Measurements from ENCODE around the gene SUGCT.

The SUGCT gene

GRCh38 chr7:40757109-40757508 lies 622.3 kb downstream of the SUGCT start:
- DNase-seq = no peak

GRCh38 chr7:40758590-40758989 lies 623.8 kb downstream of the SUGCT start:
- DNase-seq = no peak

DNA sequence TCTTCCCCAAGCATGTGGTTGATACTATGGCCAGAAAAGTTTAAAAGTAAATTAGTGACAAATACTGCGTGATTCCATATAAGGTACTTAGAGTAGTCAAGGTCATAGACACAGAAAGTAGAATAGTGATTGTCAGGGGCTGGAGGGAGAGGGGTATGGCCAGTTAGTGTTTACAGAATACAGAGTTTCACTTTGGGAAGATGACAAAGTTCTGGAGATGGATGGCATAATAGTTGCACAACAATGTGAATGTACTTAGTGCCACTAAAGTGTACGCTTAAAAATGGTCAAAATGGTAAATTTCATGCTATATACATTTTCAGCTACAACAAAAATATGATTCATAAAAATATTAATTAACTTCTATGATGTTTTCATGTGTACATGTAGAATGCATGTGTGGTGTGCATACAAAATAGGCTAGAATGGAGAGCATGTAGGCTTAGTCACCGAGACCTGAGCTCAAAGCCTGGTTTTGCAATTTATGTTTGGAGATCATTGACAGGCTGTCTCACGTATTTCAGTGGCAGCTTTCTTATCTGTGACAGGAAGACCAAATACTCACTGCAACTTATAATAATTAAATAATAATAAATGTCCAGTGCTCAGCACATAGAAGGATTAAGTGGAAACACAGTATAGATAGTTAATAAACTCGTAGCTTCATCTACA lies 625.6 kb downstream of the SUGCT start:
- no peak for DNase-seq

- DNase-seq = no peak
Observed at GRCh38 chr7:40760987-40761386, 626.2 kb downstream of the SUGCT start.

DNA sequence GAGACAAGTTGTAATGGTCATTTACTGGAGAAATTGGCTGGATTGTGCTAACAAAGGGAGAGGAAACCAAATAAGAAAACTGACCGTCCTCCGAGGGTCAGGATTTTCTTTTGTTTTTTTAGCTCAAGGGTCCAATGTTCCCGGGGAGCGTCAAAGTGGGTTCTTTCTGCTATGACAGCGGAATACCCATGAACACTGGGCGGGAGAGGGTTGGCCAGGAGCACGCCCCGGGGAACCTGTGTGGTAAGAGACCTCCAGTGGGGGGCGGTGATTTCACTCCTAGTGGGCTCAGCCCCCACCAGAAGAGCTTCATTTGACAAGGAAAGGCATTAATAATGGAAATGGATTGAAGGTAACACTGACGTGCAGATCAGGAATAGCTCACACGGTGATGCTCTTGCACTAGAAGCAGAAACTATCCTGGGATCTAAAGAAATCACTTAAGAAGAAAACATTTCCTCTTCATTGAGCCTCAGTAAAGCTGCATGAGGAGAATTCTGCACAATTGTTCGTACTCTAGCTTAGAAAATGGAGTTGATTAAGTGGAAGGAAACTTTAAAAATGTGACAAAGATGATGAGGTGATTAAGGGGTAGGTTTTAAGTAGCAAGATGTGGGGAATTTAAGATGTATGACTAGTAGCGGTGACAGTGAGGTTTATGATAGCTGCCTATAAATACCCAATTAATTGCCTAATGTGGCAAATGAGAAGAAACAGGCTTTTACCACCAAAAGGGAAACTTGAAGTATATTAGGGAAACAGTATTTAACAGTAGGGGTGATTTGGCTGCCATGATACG lies 627.2 kb downstream of the SUGCT start:
- no peak for DNase-seq

DNA sequence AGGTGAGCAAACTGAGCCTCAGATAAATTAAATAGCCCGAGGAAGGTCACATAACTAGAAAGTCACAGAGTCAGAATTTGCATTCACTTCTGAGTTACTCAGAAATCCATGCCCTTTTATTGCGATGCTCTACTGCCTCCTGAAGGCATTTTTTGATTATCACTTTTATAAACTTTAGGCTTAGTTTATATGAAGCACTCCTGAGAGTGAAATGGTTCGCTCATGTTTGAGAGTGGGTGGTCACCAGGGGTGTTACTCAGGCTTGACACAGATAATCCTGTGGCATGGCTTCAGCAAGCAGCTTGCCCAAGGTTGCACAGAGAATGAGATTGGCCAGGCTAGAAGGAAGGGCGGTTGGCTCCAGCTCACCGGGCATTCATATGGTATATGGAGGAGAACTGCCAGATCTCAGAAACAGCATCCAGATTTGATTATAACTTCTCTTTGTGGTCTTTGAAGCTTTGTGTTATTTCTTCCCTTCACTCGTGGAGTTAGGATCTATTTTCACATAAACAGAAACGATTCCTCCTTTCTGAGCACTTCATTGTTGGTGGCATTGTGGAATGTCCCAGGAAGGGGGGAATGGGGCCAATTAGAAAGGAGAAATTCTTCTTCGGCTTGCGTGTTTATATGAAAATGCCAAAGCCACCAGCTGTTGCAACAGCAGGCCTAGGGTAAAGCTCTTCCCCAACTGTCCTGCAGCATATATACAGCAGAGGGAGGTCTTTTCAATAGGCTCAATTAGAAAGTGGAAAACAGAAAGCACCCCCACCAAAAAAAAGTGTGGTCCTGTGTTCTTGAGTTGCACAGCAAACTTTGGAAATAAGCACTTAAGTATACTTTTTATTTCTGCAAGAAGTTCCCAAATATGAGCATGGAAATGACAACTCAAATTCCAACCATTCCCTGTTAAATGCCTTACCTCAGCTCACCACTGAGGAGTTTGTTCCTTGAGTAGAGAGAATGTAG lies 628.8 kb downstream of the SUGCT start:
- DNase-seq = no peak

- DNase-seq = no peak
Observed at GRCh38 chr7:40765639-40766038, 630.8 kb downstream of the SUGCT start.

GRCh38 chr7:40772096-40772495 lies 637.3 kb downstream of the SUGCT start:
- DNase-seq = no peak

DNA sequence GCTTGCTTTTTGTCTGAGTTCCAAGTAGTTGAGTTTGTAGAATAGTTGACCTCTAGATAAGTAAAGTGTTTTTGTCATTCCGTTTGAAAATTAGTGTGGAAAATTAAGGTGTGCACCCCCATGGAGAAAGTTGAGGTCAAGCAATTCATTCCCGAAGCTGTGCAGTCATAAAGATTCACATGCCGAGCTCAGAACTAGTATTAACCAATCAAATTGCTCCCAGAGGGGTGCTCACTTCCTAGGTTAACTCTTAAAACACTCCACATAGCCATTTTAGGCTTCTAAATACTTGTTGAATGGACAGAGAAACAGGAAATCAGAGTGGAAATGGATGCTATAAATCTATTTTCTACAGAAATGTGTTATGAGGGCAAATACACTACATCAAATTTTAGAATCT lies 638.9 kb downstream of the SUGCT start:
- DNase-seq = no peak

- no peak for DNase-seq
Observed at GRCh38 chr7:40775877-40776276, 641.1 kb downstream of the SUGCT start.

DNA sequence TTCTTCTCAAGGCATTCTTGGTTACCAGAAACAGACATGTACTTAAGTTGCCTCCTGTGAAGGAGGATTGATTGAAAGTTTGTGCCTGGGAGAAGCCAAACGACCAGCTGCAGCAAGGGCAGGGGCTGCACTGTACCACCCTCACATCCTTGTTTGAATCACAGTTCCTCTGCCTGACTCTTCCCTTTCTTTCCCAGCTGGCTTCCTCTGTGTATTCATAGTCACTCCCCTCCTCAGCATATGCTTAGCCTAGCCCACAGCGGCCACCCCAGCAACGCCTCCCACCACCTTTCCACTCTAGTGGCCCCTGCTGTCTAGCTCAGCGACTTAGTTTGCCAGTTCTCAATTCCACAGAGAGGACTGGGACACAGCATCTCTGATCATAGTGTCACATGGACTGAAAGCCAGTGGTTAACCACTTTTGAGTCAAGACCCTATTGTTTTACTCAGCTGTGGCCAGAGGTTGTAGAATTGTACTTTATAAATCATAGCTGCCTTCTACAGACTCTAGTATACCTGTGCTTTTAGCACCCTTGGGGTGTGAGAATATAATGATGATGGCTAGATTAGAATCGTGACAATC lies 643.0 kb downstream of the SUGCT start:
- DNase-seq = no peak

DNA sequence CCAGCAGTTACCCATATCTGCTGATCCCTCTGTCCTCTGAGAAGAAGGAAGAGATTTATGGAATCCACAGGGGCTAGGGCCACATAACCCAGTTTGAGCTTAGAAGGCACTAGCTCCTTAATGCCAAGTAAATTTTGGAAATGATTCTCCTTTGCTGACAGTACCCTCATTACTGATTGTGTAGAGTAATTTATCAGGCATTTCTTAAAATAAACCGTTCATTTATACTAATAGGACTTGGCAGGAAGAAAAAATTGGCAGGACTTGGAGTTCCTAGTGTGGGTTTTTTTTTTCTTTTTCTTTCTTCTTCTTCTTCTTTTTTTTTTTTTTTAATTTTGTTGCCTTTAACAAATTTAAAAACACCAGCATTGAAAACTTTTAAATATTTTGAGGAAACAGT lies 645.7 kb downstream of the SUGCT start:
- no peak for DNase-seq

DNA sequence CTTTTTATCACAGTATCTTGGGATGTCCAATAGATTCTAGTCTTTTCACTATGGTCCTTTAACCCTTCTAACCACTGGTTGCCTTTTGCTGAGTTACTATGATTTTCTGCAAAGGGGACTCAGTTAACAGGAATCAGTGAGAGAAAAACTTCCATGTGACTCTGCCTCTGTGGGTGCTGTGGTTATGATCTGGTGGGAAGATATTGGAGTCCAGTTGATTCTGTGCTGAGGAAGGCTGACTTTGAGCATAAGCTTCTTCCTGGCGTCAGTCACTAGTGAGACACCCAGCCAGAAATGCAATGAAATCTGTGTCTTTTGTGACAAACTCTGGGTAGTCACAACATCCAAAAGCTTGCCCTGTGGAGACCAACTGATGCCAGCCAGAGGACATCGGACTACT lies 648.0 kb downstream of the SUGCT start:
- no peak for DNase-seq

DNA sequence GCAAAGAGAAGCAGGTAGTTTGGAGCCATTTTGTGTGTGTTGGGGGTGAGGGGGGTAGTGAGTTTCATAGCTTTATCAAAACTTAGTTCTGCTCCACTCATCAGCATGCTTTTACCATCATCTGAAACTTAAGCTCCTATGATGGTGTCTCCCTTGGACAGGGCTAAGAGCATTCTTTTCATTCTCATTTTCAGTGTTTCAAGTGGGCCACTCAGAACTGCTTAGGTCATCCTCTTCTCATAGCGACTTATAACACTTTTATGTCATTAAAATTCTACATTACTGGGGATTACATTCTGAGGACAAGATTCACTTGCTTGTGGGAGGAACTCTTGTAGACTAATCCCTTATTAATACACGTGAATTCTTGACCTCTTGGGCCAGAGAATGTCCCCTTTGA lies 649.4 kb downstream of the SUGCT start:
- no peak for DNase-seq

DNA sequence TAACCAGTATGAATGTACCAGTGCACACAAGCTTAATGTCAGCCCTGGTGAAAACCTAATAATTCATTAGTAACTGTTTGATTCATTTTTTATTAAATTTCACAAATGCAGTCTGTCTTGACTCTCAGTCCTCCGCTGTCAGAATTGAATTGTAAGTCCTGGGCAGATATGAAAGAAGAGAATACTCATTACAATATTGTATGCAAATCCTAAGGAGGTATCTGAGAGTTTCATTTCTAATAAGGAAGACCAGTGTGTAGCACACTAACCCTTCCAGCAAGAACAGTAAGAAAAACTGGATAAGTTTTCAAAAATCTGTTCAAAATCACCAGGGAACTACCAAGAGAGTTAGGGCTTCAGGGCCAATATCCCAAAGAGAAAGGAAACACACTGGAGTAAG lies 652.1 kb downstream of the SUGCT start:
- DNase-seq = no peak

- DNase-seq = no peak
Observed at GRCh38 chr7:40793132-40793531, 658.3 kb downstream of the SUGCT start.

DNA sequence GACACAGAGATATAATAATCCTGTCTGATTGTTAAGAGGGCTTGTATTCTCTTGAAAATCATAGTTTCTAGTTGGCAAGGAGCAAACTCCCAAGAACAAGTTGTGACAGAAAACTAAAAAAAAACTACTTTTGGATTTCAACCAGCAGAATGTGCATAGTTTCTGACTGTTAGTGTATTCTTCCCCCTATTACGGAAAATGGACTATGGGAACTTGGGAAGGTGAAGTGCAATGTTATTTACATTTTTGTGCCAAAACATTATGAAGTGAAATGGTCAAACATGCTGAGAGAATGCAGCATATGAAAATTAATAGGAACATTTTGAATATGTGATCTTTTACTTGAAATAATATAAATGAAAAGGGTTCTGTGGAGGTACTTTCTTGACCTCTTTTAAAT lies 660.8 kb downstream of the SUGCT start:
- DNase-seq = no peak

DNA sequence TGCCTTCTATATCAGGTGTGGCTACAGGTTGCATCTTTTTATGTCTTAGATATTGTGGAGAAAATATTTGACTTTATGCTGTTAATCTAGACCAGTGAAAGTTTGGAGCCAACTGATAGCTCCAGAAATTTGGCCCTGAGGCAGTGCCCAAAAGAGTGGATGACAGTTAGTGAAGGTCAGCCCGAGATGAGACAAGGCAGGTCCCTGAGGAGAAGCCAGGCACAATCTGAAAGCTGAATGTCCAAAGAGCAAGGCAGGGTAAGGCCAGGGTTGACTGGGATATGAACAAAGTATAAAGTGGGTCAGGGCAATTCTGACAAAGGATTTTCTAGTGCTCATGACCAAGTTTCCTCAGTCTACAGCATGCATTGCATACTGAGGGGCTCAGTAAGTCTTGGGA lies 661.9 kb downstream of the SUGCT start:
- DNase-seq = no peak

- no peak for DNase-seq
Observed at GRCh38 chr7:40798613-40799012, 663.8 kb downstream of the SUGCT start.

- DNase-seq = no peak
Observed at GRCh38 chr7:40799493-40800403, 664.9 kb downstream of the SUGCT start.

DNA sequence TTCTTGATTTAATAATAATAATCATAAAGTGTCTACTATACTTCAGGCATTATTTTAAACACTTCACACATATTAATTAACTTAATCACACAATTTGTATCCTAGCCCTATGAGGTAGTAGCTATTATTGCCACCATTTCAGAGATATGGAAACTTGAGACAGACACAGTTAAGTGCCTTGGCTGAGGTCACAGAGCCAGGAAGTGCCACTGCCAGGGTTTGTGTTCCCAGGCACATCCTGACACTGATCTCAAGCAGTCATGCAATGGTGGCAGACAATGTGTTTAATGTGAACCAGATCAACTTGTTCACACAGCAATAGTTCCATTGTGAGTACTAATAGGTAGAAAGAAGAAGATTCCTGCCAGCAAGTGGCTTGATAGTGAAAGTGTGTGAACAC lies 666.0 kb downstream of the SUGCT start:
- no peak for DNase-seq

DNA sequence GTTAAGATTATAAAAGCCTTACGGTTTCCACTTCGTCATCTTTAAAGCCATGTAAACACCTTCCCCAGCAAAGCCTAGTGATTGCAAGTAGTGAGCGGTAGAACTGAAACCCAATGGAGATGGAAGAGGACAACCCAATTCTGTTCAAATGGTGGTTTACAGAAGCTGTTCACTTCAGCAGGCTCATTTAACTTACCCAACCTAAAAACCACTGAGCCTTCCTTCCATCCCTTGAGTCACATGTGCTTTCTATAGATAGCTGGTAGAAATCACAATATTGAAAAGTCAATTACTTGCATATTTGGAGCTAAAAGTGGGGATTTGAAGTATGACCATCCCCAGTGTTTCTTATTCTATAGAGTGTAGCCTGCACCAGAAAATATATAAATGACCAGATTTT lies 667.7 kb downstream of the SUGCT start:
- no peak for DNase-seq

All from NCI-H1048 (cell line).